Activated CD8-positive, alpha-beta T cell treated with anti-CD3 and anti-CD28 coated beads for 36 hours (primary cell): ENCODE data around the gene PRG3. TPM values are rescaled to one million over a fixed set of nuclear protein-coding genes. Genes with fewer than 3 reads are reported as not detected.
"Not testable (repeated sequence)": the region's sequence is repeated elsewhere in the genome, so short reads cannot be mapped to it uniquely, and the experiment has no call there.

Experiments used
- ATAC-seq: fragments of 200-7000 bp; cut with Tn5 transposase; one replicate; pipeline ENCODE4 v1.10.0; 2021; ENCODE audit warnings: mild to moderate bottlenecking, moderate library complexity
- CTCF ChIA-PET: fragments of 350-600 bp; sonication (Branson Sonifier 250); formaldehyde crosslinking; loops from one replicate; lab custom pipeline; 2021; ENCODE audit warnings: antibody characterized with exemption; lab: Charles Lee
- POLR2A ChIA-PET: fragments of 350-600 bp; sonication (Branson Sonifier 250); formaldehyde crosslinking; loops from one replicate; lab custom pipeline; 2021; ENCODE audit warnings: antibody characterized with exemption; lab: Charles Lee
- DNase-seq: peaks from one replicate; pipeline ENCODE4 v3.0.0-alpha.2; 2020
- H3K27ac Mint-ChIP-seq: one replicate; pipeline ENCODE4 v1.8.0; 2021; ENCODE audit warnings: mild to moderate bottlenecking, mixed read lengths
- H3K27me3 Mint-ChIP-seq: one replicate; pipeline ENCODE4 v1.8.0; 2021; ENCODE audit warnings: mixed read lengths
- H3K36me3 Mint-ChIP-seq: one replicate; pipeline ENCODE4 v1.8.0; 2021; ENCODE audit warnings: low read depth, mixed read lengths
- H3K4me1 Mint-ChIP-seq: one replicate; pipeline ENCODE4 v1.8.0; 2021; ENCODE audit warnings: low read depth, mixed read lengths
- H3K4me3 Mint-ChIP-seq: one replicate; pipeline ENCODE4 v1.8.0; 2021; ENCODE audit warnings: mild to moderate bottlenecking, moderate library complexity, mixed read lengths
- H3K9me3 Mint-ChIP-seq: one replicate; pipeline ENCODE4 v1.8.0; 2021; ENCODE audit warnings: mixed read lengths
- CTCF ChIP-seq: fragments of 200-600 bp; IDR thresholded peaks from one replicate; pipeline ENCODE4 v1.8.0; 2022; ENCODE audit warnings: antibody characterized with exemption, mild to moderate bottlenecking
- intact Hi-C: fragments of 100-400 bp; cut with micrococcal nuclease; formaldehyde crosslinking; loops from one replicate; pipeline ENCODE4 v1.10.0; 2022
- total RNA-seq, 2 experiments: library from RNA; stranded (reverse); gene quantifications; one replicate each; pipeline ENCODE4 v1.2.3, GENCODE V29; 2021

The PRG3 gene
- total RNA-seq, 2 experiments from 2014 or later, result not detected

- H3K4me1 Mint-ChIP-seq, result peaks cover 18% of the 10 kb centered on the region
- no peaks in the 10 kb centered on the region for H3K9me3 Mint-ChIP-seq
- no peak for DNase-seq
- H3K27ac Mint-ChIP-seq, result no peak overlapping the region
- TF ChIP-seq CTCF, result no peak
- H3K4me3 Mint-ChIP-seq, result no peak overlapping the region
- H3K36me3 Mint-ChIP-seq, result peaks cover 11% of the 10 kb centered on the region
- H3K27me3 Mint-ChIP-seq, result no peaks in the 10 kb centered on the region
- POLR2A ChIA-PET, result no interaction called here
- no peak for ATAC-seq
- CTCF ChIA-PET, result interaction anchor here (1.2 to 2.5 kb wide), 6 partner anchors 11 to 188 kb away, joined by 3 to 13 read pairs (median 7); no protein-coding TSS in a partner anchor
- intact Hi-C loops, result no loop called here
These were observed 41.6 kb downstream of the PRG3 start for GRCh38 chr11:57339328-57339727.

GRCh38 chr11:57338142-57338541 lies 42.8 kb downstream of the PRG3 start, which contains the start of gene P2RX3:
Gene P2RX3 (plus strand): TSS chr11:57338352. CDS start chr11:57338551, 199 bp downstream.
- ChIA-PET POLR2A (interaction anchor here (0.9 kb wide), 1 partner anchor 304 kb away, joined by 3 read pairs; no protein-coding TSS in a partner anchor), CTCF (interaction anchor here (1.5 to 2.5 kb wide), 4 partner anchors 13 to 145 kb away, joined by 4 to 13 read pairs (median 7); no protein-coding TSS in a partner anchor)
- no peak within 1 kb of the TSS for H3K4me3 Mint-ChIP-seq
- no peaks in the 10 kb centered on the region for H3K27me3 Mint-ChIP-seq
- H3K9me3 Mint-ChIP-seq, result no peaks in the 10 kb centered on the region
- DNase-seq, result no peak
- ATAC-seq, result no peak
- no peak for TF ChIP-seq CTCF
- peaks cover 23% of the 10 kb centered on the region for H3K36me3 Mint-ChIP-seq
- H3K4me1 Mint-ChIP-seq, result peaks cover 29% of the 10 kb centered on the region
- intact Hi-C loops, result no loop called here
- peak within 1 kb of the TSS; percentile 18 for H3K27ac Mint-ChIP-seq

GRCh38 chr11:57336856-57337255 lies 44.1 kb downstream of the PRG3 start:
- H3K27ac Mint-ChIP-seq, result peak overlapping the region; percentile 100
- CTCF ChIA-PET, result interaction anchor here (1.0 to 1.4 kb wide), 3 partner anchors 120 to 192 kb away, joined by 3 to 7 read pairs (median 3); no protein-coding TSS in a partner anchor

GRCh38 chr11:57336111-57336666 lies 44.8 kb downstream of the PRG3 start:
- Mint-ChIP-seq H3K27ac (peak overlapping the region; percentile 100), H3K4me1 (peaks cover 41% of the 10 kb centered on the region), H3K9me3 (no peaks in the 10 kb centered on the region), H3K27me3 (no peaks in the 10 kb centered on the region), H3K36me3 (peaks cover 43% of the 10 kb centered on the region), H3K4me3 (peak overlapping the region; percentile 96)
- ChIA-PET POLR2A (interaction anchor here (0.7 to 4.5 kb wide), 2 partner anchors 11 to 140 kb away, joined by 3 to 63 read pairs; partner anchors contain the start of gene TNKS1BP1), CTCF (interaction anchor here (1.0 to 1.4 kb wide), 3 partner anchors 121 to 193 kb away, joined by 3 to 7 read pairs (median 3); no protein-coding TSS in a partner anchor)
- intact Hi-C loops, result no loop called here
- peak; percentile 55 for DNase-seq
- ATAC-seq, result peak; percentile 34
- no peak for TF ChIP-seq CTCF

More at GRCh38 chr11:57336856-57337255, 44.1 kb downstream of the PRG3 start:
- ATAC-seq, H3K27me3 Mint-ChIP-seq, intact Hi-C loops, H3K9me3 Mint-ChIP-seq, DNase-seq: not testable (repeated sequence)
- peak overlapping the region; percentile 96 for H3K4me3 Mint-ChIP-seq
- H3K36me3 Mint-ChIP-seq, result peaks cover 36% of the 10 kb centered on the region
- POLR2A ChIA-PET, result interaction anchor here (0.7 to 4.5 kb wide), 2 partner anchors 11 to 140 kb away, joined by 3 to 63 read pairs; partner anchors contain the start of gene TNKS1BP1
- H3K4me1 Mint-ChIP-seq, result peaks cover 36% of the 10 kb centered on the region

- ChIA-PET POLR2A (interaction anchor here (0.8 to 4.5 kb wide), 4 partner anchors 10 to 122 kb away, joined by 3 to 63 read pairs (median 4); partner anchors contain the start of gene TNKS1BP1), CTCF (interaction anchor here (1.0 to 1.4 kb wide), 2 partner anchors 10 to 192 kb away, joined by 4 to 7 read pairs; partner anchors contain the start of gene TNKS1BP1)
- TF ChIP-seq CTCF, result no peak
- DNase-seq, result peak; percentile 91
- H3K36me3 Mint-ChIP-seq, result peaks cover 48% of the 10 kb centered on the region
- peak within 1 kb of the TSS; percentile 100 for H3K27ac Mint-ChIP-seq
- peak; percentile 98 for ATAC-seq
- no peaks in the 10 kb centered on the region for H3K27me3 Mint-ChIP-seq
- no peaks in the 10 kb centered on the region for H3K9me3 Mint-ChIP-seq
- peaks cover 47% of the 10 kb centered on the region for H3K4me1 Mint-ChIP-seq
- H3K4me3 Mint-ChIP-seq, result peak within 1 kb of the TSS; percentile 96
- intact Hi-C loops, result no loop called here
These were observed 45.4 kb downstream of the PRG3 start, which contains the start of gene SSRP1 for GRCh38 chr11:57335343-57336110. Gene SSRP1 (minus strand): TSS chr11:57335892. CDS start chr11:57335121, 771 bp downstream.
